Measurements from ENCODE around the gene WNT10A.
"Not testable (repeated sequence)": the region's sequence is repeated elsewhere in the genome, so short reads cannot be mapped to it uniquely, and the experiment has no call there.

The WNT10A gene

DNA sequence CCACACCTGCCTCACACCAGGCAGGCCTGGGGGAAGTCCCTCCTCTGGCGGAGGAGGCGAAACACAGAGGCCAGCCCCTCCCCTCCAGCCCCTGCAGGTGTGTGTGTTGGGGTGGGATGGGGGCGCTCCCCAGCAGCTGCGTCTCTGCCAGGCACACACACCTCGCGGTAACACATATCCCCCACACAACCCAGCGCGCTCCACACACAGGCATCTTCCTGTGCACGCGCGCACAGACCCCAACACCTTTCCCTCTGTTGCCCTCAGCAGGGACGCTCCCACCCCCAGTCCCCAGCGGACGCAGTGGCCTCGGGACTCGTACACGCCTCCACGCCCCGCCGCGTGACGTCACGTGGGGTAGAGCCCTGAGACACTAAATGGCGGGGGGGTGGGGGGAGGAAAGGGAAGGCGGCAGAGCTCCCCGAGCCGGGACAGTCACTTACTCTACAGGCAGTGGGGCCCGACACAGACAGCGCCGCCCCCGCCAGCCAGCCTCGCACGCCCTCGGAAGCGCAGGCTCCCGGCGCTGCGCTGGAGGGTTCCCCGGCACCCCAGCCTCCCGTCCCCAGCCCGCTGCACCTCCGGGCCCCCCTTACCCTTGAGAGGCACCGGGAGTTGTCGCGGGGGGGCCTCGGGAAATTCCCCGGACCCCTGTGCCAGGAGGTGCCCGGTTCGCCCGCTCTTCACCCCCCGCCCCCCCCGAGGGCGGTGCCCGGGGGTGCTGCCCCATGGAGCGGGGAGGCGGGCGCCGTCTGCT is at the start of gene WNT10A:
WNT10A (plus strand) TSS at position 751 of the 757 bp plus-strand sequence. CDS start 144 bp downstream, outside the sequence.
- DNase-seq (ENCODE audit: low spot score): peak; percentile 91

DNA sequence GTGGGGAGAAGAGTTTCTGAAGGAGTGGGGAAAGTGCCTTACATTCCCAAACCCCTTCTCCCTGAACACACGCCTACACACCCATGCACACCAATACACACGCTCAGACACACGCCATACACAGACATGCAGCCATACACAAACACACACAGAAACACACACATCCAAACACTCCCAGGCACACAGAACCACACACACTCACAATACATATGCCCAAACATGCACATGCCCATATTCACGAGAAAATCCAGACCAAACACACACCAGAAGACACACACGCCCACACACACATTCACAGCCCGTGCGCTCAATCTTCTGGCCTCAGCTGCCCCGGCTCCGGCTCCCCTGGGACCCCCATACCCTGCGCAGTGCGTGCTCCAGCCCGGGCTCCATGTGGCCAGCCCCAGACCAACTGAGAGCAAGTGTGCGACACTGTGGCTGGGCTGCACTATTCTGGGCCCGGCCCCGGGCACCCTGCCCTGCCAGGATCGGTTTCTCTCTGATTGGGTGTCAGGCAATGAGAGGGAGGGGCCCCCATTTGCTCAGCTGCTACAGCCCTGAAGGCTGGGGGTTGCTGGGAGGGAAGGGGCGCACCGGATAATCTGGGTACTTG is 49.2 kb upstream of the WNT10A start, which contains the start of gene PRKAG3:
PRKAG3 (minus strand) TSS at position 426 of the 613 bp plus-strand sequence.
- DNase-seq (ENCODE audit: low spot score): no peak

DNA sequence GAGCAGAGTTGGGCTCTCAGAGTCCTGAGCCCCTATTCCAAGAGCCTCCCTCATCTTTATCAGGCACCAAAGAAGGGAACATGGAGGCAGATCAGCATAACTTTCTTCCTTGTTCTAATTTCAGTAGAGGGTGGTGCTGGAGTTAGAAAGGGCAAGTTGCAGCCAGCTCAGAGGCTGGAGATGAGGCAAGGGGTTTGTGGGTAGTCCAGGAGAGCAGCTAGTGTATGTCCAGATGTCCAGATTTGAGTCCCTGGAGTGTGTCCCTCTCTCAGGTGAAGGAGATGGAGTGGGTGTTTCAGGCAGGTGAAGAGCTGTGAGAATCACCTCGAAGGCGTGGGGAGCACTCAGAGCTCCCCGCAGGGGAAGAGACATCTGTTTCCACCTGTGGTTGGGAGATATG is 48.6 kb upstream of the WNT10A start:
- no peak for DNase-seq (ENCODE audit: low spot score)

DNA sequence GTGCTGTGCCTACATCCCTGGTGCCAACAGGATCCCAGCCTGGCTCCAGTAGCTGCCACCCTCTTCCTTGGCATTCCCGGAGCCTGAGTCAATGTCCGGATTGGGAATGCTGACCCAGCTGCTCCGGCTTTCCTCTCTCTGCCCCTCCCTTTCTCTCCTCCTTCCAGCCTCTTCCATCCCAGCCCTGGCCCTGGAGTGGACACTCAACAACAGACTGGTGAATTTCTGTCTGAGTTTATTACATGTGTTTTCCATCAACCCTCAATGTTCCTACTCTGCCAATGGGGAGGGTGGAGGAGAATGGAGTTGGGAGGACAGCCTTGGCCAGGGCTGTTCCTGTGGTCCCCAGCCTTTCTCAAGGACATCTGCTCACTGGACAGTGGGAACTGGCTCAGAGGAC is 48.1 kb upstream of the WNT10A start:
- DNase-seq (ENCODE audit: low spot score): no peak

DNA sequence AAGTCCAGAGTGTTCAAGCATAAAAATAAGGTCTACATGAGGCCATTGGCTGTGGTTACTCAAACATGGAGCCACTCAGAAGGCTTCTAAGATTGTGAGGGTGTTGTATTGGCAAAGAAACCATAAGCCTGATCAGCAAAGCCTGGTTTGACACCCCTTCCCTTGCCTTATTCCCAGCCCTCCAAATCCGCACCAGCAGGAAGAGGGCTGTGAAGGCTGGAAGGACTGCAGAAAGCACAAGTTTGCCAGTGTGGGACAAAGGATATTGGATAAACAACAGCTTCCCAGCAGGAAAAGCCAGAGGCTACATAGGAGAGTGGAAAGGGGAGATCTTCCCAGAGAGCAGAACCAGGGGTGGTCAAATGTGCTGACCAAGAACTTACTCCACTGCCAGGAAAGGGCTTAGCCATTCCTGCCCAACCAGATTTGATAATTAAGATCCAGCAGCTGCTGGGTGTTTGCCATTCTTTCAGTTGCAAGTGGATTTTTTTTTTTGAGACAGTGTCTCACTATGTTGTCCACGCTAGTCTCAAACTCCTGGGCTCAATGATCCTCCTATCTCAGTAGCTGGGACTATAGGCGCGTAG is 47.5 kb upstream of the WNT10A start:
- no peak for DNase-seq (ENCODE audit: low spot score)

DNA sequence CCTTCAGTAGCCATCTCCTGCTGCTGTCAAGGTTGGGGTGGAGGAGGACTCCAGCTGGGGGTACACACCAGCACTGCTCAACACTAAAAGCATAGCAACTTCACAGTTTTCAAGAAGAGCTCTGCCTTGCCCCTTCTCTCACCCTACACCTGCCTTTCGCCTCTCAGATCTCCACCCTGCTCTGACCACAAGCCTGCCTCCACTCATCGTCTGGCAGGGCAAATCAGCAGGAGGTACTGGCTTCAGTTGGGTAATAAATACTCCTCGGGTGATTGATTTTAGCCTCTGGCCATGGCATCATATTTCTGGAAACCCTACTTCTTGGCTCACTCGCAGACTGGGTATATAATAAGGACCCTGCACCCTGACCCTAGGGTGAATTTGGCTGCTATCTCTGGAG is 46.0 kb upstream of the WNT10A start:
- DNase-seq (ENCODE audit: low spot score): no peak

DNA sequence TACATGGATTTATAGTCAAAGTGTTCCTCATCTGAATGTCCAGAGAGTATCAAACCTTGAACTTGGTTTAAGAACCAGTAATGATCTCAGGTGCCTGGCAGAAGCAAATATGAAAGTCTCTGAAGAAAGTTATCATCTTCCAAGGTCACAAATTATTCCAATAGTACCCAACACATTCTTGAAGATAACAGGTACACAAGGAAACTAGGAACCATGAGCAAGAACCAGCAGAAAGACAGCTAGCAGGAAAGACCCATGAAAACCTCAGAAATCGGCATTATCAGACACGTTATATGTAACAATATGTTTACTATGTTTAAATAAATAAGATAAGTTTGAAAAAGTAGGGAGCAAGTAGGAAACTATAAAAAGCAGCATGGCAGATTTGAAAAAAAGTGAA is 43.2 kb upstream of the WNT10A start:
- DNase-seq (ENCODE audit: low spot score): no peak

DNA sequence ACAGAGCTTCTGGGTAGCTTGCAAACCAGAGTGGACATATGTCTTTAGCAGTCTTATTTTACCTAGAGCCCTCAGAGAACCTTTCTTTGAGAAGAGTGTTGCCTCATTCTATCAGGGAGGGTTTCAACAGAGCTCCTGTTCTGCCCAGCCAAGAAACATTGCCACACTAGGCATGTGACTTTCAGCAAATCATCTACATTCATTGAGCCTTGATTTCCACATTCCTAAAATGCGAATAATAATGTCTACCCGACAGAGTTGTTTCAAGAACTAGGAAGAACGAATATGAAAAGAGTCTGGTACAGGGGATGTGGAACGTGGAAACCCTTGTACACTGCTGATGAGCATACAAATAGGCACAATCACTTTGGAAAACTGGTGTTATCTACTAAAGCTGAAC is 41.2 kb upstream of the WNT10A start:
- no peak for DNase-seq (ENCODE audit: low spot score)

DNA sequence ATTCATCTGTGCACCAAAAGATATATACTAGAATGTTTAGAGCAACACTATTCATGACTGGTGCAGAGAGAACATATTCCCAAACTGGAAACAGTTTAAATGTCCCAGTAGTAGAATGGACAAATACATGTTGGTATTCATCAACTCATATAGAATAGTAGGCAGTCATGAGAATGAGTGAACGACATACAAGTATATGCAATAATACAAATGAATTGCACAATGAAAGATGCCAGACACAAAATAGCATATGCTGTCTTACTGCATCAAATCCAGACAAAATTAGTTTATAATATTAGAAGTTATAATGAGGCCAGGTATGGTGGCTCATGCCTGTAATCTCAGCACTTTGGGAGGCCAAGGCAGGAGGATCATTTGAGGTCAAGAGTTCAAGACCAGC is 40.8 kb upstream of the WNT10A start:
- no peak for DNase-seq (ENCODE audit: low spot score)

DNA sequence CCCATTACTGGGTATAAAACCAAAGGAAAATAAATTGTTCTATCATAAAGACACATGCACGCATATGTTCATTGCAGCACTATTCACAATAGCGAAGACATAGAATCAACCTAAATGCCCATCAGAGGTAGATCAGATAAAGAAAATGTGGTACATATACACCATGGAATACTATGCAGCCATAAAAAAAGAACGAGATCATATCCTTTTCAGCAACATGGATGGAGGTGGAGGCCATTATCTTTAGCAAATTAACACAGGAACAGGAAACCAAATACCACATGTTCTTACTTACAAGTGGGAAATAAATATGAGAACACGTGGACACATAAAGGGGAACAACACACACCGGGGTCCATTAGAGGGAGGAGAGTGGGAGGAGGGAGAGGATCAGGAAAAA is 36.3 kb upstream of the WNT10A start:
- DNase-seq (ENCODE audit: low spot score): not testable (repeated sequence)

DNA sequence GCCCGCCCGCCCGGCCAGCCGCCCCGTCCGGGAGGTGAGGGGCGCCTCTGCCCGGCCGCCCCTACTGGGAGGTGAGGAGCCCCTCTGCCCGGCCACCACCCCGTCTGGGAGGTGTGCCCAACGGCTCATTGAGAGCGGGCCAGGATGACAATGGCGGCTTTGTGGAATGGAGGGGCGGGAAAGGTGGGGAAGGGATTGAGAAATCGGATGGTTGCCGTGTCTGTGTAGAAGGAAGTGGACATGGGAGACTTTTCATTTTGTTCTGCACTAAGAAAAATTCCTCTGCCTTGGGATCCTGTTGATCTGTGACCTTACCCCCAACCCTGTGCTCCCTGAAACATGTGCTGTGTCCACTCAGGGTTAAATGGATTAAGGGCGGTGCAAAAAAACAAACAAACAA is 33.7 kb upstream of the WNT10A start:
- DNase-seq (ENCODE audit: low spot score): not testable (repeated sequence)

DNA sequence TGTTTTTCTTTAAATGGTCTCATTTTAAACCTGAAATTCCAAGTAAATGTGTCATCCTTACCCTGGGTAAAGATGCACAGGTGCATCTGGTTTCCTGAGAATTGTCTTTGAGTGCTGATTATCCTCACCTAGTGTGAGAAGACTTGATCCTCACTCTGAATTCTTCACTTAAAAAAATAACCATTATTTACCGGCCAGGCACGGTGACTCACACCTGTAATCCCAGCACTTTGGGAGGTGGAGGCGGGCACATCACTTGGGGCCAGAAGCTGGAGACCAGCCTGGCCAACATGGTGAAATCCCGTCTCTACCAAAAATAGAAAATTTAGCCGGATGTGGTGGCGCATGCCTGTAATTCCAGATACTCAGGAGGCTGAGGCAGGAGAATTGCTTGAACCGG is 30.9 kb upstream of the WNT10A start:
- no peak for DNase-seq (ENCODE audit: low spot score)

DNA sequence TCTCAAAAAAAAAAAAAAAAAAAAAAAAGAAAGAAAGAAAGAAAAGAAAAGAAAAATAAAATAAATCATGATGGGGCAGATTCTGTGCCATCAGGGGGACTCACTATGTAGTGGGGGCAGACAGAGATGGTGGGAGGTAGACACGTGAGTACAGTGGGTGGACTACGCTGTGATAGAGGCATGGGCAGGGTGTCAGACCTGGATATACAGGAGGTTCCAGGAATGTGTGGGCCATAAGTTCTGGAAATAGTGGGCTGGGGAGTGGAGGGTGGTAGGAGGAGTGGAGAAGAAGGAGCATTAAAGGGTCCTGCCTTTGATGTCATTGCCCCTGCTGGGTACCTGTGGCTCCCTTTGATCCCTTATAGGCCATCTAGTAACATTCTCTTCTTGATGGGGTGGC is 29.9 kb upstream of the WNT10A start:
- no peak for DNase-seq (ENCODE audit: low spot score)

DNA sequence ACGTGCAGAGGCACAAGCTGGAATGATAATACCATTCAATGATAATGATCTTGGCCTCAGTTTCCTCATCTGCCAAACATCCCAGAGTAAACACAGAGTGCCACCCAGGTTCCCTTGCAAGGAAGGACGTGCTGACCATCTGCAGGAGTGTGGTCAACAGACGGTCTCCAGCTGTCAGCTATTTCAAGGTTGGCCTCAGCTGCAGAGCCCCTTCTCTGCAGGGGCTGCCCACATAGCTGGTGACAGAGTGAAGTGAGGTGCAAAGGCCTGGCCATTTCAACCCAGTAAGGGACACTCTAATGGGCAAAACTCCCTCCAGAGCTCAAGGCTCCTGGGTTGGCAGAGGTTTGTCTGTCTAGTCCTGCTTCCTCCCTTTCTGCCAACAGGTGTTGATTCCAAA is 29.4 kb upstream of the WNT10A start:
- DNase-seq (ENCODE audit: low spot score): no peak

DNA sequence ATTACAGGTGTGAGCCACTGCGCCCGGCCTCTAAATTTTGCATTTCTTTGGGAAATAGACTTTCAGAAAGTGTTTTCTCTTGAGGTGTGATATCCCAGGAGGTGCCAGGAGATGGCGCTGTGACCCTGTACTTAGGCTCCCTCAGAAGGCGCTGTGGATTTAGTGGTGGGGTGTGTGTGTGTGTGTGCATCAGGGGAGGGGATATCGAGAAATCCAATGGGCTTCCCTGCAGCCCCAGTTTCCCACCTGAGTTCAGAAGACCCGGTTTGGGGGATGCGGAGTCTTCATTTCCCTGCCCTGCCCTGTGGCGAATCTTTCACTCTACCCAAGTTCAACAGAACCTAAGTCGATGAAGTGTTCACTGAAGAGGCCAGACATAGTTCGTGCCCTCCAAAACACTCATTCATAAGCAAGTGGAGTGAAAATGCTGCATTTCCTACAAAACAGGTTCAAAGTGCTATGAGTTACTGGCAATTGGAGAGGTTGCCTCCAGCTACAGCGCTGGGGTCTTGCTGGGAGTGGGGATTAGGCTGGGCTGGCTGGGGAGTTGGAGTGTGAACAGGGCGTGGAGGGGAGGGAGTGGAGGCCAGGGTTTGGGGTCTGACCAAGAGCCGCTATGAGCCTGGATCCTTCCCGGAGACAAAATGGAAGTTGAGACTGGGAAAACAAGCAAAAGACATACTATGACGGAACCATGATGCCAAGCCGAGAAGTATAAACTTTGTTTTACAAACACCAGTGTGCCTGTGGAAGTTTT is 27.6 kb upstream of the WNT10A start:
- DNase-seq (ENCODE audit: low spot score): peak; percentile 60

DNA sequence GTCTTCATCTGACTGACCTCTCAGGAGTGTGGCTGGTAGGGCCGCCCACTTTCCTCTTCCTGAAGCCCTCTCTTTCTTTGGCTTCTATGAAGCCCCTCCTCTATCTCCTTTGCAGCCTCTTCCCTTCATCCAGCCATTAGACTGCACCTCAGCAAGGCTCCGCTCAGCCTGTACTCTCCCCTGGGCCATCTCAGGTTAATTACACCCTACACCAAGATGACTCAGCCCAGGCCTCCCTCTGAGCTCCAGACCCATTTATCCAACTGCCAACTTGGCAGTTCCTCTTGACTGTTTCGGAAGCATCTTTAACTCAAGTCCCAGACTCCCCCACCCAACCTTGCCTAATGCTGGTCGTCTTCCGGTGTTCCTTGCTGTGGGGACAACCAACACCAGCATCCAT is 26.9 kb upstream of the WNT10A start:
- DNase-seq (ENCODE audit: low spot score): no peak

DNA sequence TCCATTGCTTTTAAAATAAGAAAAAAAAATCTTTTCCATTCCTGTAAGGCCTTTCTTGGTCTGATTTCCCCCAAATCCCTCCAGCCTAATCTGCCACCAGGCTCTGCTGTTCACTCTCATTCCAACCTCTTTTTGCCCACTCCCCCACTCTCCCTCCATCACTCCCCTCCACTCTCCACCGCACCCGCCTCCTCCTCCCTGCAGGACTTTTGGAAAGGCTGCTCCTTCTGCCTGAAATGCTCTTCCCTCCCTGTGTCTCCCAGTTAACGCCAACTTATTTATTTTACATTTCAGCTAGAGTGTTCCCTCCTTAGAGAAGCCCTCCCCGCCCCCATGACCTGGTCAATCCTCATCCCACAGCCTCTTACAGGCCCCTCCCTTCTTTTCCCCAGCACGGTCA is 25.8 kb upstream of the WNT10A start:
- no peak for DNase-seq (ENCODE audit: low spot score)

DNA sequence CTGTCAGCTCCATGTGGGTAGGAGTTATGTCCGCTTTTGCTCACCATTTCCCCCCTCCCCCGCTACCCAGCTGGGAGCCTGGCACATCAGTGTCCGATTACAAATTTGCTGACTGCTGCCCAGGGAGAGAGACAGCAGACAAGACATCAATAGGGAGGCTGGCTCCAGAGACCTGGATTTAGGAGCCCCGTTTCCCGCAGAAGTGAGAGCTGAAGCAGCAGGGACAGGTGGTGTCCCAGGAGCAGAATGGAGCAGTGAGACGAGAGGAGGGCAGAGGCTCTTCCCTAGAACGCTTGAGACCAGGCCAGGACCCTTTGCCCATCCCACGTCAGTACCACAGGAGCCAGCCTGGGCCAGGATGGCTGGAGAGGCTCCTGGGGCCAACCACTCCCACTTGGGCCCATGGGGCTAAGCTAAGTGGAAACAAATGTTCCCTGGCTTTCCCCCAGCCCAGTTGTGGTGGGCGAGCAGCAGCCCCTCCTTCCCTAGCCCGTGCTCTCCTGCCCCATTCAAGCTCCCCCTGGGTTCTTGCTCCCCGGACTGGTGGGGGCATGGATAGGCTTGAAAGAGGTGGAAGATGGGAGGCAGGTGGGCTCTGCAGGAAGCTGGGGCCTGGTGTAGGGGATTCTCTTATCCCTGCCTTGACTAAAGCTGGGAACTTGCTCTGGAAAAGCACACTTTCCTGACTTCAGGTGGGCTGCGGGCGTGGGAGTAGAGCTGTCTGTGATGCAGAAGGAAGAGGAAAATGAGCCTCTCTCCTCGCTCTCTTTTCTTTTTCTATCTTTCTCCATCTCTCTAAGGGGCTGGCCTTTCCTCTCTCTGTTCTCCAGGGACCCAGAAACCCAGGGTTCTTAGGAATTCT is 25.1 kb upstream of the WNT10A start:
- no peak for DNase-seq (ENCODE audit: low spot score)

DNA sequence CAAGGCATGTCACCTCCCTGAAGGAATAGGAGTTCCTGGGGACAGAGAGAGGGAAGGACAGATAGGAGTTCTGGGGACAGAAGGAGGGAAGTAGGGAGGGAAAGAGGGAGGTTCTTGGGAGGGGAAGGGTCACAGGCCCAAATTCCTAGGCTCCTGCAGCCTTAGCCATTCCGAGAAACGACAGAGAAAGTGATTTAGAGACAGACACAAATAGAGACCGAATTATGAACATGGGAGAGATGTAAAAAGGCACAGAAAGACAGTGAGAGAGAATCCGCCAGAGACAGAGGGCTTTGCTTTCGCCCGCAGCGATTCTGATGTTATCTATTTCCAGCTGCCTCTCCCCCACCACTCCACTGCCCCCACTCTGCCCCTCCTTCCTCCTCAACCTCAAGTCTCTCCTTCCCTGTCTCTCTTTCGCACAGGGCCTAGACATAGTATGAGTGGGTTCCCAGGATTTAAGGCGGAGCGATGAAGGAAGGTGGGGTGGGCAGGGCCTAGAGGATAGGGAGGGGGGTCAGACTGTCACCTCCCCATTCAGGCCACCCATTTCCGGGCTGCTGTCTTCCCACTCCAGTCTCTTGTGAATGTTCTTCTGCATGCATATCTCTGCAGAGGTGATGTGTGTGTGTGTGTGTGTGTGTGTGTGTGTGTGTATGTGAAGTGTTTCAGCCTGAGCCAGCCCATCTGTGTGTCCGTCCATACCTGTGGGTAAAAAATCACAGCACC is 24.3 kb upstream of the WNT10A start:
- no peak for DNase-seq (ENCODE audit: low spot score)

DNA sequence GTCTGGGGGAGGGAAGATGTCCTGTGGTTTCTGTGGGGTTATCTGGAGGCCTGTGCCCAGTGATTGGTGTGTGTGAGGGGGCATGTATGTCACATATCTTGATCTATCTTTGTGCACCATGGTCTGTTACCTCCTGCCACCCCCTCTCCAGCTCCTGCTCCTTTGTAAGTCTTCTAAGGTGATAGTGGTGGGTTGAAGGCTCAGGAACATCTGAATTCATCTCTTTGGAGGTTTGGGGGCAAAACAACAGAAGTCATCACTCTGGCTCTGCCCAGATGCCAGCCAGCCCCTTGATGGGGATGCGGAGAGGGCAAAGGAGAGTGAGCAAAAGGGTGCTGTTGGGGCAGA is 23.8 kb upstream of the WNT10A start:
- DNase-seq (ENCODE audit: low spot score): no peak
